HG02610 (cell line): ENCODE results near the gene GRIN2B.

ENCODE experiments used
- ATAC-seq: cut with Tn5 transposase; IDR thresholded peaks from one replicate; pipeline ENCODE4 v1.9.1; 2021; ENCODE audit warnings: mild to moderate bottlenecking, moderate library complexity; ENCODE audit not compliant: unreplicated experiment

Gene GRIN2B

DNA sequence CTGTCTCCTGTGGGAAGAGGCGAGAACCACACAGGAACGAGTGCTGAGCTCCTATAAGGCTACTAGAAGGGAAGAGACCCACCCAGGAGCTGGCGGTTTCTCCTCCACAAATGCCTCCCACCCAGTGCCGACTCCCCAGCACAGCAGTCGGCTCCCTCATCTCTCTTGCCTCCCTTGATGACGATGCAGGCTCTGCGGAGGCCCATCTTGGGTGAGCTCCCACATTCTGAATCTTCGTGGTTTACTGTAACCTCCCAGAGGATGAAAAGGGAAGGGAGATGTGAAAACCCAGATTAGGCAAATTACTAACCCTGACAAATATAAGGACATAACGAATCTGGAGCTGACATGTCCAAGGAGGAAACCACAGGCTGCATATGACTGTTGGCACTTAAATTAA, 23.8 kb downstream of the GRIN2B start:
- no peak for ATAC-seq

DNA sequence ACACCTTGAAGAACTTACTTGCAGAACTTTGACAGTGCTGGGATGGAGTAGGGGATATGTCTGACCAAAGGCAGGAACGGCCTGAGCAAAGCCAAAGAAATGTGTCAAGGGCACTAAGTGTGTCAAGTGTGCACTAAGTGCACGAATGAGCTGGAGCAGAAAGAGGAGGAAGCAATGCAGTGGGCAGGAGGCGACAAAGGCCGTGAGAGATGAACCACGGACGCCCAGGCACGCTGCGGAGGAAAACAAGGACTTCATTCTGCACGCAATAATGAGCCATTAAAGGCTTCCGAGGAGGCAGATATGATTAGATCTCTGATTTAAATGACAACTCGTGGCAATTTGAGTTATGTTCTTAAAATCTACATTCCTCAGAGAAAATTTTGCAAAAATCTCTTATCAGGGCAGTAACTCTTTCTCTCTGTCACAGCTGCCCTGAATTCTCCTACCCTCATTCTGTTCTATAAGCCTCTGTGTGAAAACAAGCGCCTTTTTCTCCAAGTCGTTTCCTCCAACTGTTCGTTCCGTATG, 25.3 kb downstream of the GRIN2B start:
- no peak for ATAC-seq

DNA sequence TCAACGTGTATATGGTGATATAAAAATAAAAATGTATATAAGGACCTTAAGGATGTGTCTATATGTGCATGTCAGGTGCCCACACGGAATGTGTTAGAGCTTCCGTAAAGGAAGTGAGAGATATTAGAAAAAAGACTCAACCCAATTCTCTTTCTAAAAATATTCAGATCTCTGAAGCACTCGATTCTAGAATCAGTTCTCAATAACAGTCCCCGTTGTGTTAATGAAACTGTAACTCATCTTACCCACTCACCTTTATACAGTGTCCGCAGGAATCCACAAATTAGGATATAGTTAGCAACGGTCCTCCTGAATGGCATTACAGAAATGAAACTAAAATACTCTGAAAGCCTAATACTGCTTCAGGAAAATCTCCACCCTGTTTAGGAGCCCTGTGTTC, 29.3 kb downstream of the GRIN2B start:
- no peak for ATAC-seq

DNA sequence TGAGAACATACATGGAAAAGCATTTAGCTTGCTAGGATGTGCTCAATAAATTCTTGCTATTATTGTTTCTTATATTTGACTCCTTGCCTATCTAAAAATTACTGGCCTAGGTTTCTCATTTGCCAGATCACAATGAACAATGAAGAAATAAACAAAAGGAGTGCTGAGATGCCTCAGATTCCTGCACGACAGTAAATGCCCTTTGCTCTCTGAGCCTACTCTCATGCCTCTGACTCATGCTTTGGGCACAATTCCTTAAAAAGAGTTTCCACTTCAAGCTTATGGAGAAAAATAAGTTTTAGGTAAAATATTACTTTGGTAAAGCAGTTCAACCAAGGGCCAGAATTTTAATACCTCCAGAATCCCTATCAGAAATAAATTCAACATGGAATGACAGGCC, 30.9 kb downstream of the GRIN2B start:
- no peak for ATAC-seq

DNA sequence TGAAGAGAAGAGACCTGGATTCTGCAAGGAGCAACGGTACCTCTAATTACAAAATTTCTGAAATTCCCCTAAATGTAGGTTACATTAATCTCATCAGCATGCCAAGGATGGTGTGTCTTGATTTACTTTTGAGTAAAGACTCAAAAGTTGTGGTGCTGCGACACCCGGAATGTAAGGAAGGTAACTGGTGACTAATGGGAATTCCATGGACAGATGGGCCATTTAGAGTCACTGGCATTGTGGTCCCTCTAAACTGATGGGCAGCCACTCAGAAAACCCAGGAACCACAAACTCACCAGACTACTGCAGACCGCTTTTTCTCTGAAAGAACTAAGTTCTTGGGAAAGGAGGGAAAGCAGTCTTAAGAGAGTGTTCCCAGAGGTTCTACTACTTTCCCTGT, 32.8 kb downstream of the GRIN2B start:
- ATAC-seq = no peak

DNA sequence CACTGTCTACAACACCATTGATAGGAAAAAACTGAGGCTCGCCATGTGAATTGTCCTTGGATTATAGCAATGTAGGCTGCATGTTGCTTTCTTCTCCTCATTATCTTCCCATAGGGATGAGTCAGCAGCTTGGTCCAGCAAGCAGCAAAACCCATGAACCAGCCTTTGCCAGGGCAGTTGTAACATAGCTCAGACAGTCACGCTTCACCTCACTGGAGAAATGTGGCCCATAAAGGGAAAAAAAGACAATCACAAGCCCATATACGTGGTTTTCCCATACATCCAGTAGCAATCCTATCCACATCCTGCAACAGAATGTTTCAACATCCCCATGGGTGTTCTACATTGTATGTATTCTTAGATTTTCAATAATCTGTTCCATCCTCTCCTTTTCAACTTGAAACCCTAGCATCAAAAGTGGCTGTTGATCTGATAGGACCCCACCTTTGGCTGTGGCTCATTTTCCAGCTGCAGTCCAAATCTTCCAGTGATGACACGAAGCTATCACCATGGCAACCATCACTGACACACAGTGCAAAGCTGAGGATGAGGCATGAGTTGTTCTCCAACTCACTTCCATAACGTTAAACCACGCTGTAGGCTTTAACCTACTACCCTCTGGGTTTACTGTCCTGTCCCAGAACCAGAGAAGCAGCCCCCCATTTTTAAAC, 34.0 kb downstream of the GRIN2B start:
- ATAC-seq = no peak

DNA sequence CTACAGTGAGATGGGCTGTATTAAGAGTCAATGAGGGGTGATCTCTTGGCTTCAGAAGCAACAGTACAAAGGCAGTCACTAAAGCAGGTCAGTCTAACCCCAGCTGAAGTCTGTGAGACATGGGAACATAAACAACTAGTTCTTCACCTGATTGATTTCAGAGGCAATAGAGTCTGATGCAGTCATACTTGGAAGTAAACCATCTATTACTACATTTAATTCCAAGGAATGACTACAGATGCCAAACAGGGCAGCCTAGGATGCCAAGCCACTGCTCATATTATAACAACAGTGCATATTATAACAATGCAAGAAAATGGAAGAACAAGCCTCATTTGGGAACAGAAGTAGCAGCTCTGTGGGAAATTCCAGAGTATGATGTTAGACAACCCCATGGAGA, 35.8 kb downstream of the GRIN2B start:
- ATAC-seq = no peak

DNA sequence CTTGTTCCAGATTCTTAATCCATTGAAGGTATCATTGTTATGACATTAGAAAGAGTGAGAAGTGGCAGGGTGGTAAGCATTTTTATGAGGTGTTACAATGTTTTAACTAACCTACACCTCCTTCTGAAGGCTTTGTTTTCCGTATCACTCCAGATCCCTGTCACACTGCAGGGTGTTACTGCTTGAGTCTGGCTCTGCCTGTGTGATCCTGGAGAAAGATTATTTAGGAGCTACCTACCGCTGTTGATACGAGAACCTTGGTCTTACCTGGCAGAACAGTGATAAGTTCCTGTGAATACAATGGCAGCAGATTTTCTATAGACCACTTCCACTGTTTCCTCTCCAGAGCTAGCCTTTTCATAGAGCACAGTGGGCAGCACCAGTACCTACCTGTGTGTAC, 36.2 kb downstream of the GRIN2B start:
- ATAC-seq = no peak

DNA sequence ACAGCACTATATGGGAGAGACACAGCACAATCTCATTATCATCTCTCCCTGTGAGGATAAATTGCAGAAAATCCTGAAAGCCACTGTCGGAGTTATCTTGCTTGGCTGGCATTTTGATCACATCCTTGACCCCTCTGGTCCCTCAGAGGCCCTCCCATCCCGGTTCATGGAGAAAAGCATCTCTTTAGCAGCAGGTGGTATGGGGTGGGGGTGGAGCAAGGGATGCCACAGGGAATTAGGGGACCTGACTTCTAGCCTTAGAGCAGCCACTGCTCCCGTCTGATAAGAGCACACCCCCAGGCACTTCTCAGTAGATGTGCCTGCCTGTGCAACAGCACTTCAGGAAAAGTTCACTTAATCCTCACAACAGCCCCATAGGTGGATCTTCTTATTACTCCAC, 38.6 kb downstream of the GRIN2B start:
- ATAC-seq = no peak

DNA sequence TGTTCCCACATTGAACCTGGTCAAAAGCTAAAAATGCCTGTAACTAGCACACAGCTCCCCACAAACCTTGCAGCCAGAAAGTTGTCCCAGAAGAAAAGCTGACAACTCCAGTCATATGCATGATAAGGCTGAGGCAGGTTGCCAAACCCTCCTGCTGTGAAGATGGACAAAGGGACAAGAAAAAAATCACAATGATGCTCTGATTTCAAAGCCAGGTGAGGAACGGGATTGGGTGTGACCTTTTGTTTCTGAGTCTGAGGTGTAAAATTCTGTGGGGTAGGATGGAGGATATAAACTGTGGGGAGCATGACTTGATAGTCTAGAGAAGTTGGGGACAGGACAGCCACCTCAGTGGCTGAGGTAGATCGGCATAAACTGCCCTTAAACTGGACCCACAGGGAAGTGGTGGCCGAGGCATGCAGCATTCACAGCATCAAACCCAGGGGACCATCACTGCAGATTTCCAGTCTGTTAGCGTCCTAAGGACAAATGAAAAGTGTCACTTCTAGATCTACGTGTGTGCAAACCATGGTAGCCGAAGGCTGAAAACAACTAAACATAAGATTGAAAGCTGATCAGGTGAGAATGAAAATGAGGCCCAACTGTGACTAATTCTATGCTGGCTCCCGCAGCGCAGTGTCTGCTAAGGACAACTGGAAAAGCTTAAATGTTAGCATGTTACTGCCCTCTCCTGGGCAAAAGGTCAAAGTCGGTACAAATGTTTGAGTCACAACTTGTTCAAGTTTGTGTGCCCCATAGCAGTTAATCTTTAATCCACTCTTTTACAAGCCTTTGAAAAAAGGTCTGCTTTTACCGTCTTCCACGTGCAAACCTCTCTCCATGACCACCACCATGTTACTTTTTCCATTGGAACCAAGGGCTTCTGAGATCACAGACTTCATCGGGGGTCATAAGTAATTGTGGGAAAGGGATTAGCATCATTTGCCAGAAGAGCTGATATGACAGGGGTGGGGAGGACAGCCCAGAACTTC, 39.8 kb downstream of the GRIN2B start:
- peak; percentile 76 for ATAC-seq

DNA sequence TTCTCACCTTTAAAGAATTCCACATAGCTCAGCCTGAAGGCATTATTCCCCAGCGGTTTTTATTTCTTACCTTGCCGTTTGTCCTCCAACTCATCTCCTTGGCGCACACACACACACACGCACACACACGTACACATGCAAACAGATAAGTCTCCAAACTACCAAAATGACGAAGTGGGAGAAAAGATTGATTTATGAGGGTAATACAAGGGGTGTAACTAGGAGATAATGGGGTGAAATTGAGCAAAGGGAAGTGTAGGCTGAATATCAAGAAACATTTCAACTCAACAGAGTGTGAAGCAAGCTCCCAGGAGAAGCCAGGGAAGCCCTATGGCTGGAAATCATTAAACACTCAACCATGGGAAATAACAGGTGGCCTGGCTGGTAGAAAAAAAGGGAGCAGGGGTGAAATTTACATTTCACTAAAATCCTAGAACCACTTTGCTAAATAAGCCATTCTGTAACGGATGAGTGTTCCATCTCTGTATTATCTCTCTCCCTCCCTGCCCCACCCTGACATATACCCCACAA, 41.0 kb downstream of the GRIN2B start:
- ATAC-seq = no peak

DNA sequence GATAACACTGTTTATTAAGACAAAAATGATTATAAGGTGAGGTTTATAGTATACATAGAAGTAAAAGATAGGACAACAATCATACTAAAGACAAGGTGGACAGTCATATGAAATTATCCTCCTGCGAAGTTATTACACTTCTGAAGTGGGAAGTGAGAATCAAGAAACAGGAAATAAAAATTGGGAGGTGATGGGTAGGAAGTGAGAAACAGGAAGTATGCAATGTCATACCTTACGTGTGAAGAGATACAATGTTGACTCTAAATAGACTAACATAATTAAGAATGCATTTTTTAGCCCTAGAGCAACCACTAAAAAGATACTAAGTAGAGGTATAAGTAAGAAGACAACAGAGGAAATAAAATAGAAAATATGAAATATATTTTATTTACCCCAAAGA, 43.7 kb downstream of the GRIN2B start:
- ATAC-seq = no peak

DNA sequence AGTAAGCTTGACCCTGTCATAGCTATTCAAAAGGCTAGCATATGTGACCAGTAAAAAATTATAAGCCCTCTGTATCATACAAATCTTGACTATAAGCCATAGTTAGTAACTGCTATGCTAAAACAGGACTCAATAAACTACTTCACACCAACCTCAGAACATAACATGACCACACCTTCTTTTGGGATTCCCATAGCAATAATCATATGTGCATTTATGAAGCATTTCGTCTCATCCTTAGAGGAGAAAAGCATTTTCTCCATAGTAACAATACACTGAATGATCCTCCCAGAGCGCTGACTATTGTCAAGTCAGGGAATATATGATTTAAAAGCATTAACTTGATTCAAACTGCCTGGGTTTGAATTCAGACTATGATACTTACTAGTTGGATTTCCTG, 46.2 kb downstream of the GRIN2B start:
- no peak for ATAC-seq
